OCI-LY7 (cell line): ENCODE data around the gene CCDC127. TPM values are rescaled to one million over a fixed set of nuclear protein-coding genes. Genes with fewer than 3 reads are reported as not detected.
"Not testable (repeated sequence)": the region's sequence is repeated elsewhere in the genome, so short reads cannot be mapped to it uniquely, and the experiment has no call there.

Experiments used
- BruUV-seq: library from RNA; stranded (reverse); fragments of 400-500 nt; replicated peaks from 2 replicates; lab custom pipeline; 2021; lab: Mats Ljungman, UMichigan
- CTCF ChIA-PET: fragments of 300-600 bp; sonication (Branson Sonifier 250); formaldehyde crosslinking; loops from one replicate; lab custom pipeline; 2022; ENCODE audit warnings: antibody characterized with exemption; ENCODE audit not compliant: unreplicated experiment; lab: Charles Lee
- POLR2A ChIA-PET: fragments of 300-600 bp; sonication (Branson Sonifier 250); formaldehyde crosslinking; loops from one replicate; lab custom pipeline; 2022; ENCODE audit warnings: antibody characterized with exemption; lab: Charles Lee
- DNase-seq: peaks from one replicate; pipeline ENCODE4 v3.0.0-alpha.2; 2015; ENCODE audit warnings: low spot score
- H2AFZ ChIP-seq: fragments of 200-600 bp; sonication (generic), shearing (Covaris generic); 2 replicates; pipeline ENCODE4 v1.6.1; 2014; ENCODE audit warnings: mild to moderate bottlenecking, antibody characterized with exemption, low read length, moderate library complexity
- H3K27ac ChIP-seq: fragments of 200-600 bp; sonication (generic); 2 replicates; pipeline ENCODE4 v1.5.1; 2014; ENCODE audit warnings: mixed run types, low read depth, mild to moderate bottlenecking, moderate library complexity, low read length, inconsistent platforms; ENCODE audit not compliant: poor library complexity, severe bottlenecking
- H3K36me3 ChIP-seq: fragments of 200-600 bp; sonication (generic); 2 replicates; pipeline ENCODE4 v1.6.1; 2014; ENCODE audit warnings: mild to moderate bottlenecking, antibody characterized with exemption, low read length, moderate library complexity, mixed read lengths; ENCODE audit not compliant: insufficient read depth
- H3K4me1 ChIP-seq: fragments of 200-600 bp; sonication (generic); 2 replicates; pipeline ENCODE4 v1.5.1; 2014; ENCODE audit warnings: mild to moderate bottlenecking, low read length; ENCODE audit not compliant: insufficient read depth, poor library complexity, severe bottlenecking
- H3K4me2 ChIP-seq: fragments of 200-600 bp; sonication (generic); 2 replicates; pipeline ENCODE4 v1.6.1; 2014; ENCODE audit warnings: mild to moderate bottlenecking, low read length
- H3K4me3 ChIP-seq: fragments of 200-600 bp; sonication (generic); 2 replicates; pipeline ENCODE4 v1.5.1; 2014; ENCODE audit warnings: mild to moderate bottlenecking, low read depth, low read length; ENCODE audit not compliant: poor library complexity, severe bottlenecking
- H3K79me2 ChIP-seq: fragments of 200-600 bp; sonication (generic); 2 replicates; pipeline ENCODE4 v1.6.1; 2016; ENCODE audit warnings: low read depth, mild to moderate bottlenecking, low read length, moderate library complexity, mixed read lengths; ENCODE audit not compliant: insufficient read depth
- H3K9me2 ChIP-seq: fragments of 200-600 bp; sonication (generic); 2 replicates; pipeline ENCODE4 v1.6.1; 2016; ENCODE audit warnings: mild to moderate bottlenecking, low read length, mixed read lengths; ENCODE audit not compliant: insufficient read depth
- H3K9me3 ChIP-seq: fragments of 200-600 bp; sonication (generic); 2 replicates; pipeline ENCODE4 v1.6.1; 2014; ENCODE audit warnings: mild to moderate bottlenecking, mixed run types, low read length, mixed read lengths
- H4K20me1 ChIP-seq: fragments of 200-600 bp; sonication (generic); 2 replicates; pipeline ENCODE4 v1.6.1; 2014; ENCODE audit warnings: mild to moderate bottlenecking, antibody characterized with exemption, low read length, moderate library complexity, mixed read lengths; ENCODE audit not compliant: insufficient read depth
- intact Hi-C: fragments of 100-400 bp; cut with micrococcal nuclease; formaldehyde crosslinking; loops from one replicate; pipeline ENCODE4 v1.10.0; 2022; ENCODE audit not compliant: unreplicated experiment
- total RNA-seq, 2 experiments: library from RNA; depleted of rRNA in 1 of 2; stranded (reverse); fragments of >200 nt in 1 of 2; shearing (Covaris generic) in 1 of 2; gene quantifications; 2 replicates each; pipeline ENCODE4 v1.2.3, GENCODE V29; 2014 to 2022

Gene CCDC127
- total RNA-seq, 2 experiments from 2014 or later = 10.8 to 12.4 TPM

DNA sequence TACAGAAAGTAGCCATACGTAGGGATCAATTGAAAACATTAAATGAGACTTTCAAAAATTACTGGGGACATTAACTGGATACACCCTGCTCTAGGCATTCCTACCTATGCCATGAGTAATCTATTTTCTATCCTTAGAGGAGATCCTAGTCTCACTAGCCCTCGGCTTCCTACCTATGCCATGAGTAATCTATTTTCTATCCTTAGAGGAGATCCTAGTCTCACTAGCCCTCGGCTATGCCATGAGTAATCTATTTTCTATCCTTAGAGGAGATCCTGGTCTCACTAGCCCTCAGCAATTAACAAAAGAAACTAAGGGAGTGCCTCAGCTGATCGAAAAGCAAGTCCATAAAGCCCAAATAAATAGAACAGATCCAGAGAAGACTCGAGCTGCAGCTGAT is 27.8 kb upstream of the CCDC127 start:
- peaks cover 92% of the 10 kb centered on the region for H3K36me3 ChIP-seq
- intact Hi-C loops, H4K20me1 ChIP-seq, H3K4me2 ChIP-seq, H3K79me2 ChIP-seq, H3K4me1 ChIP-seq, H3K27ac ChIP-seq, H3K9me3 ChIP-seq, BruUV-seq, DNase-seq, H3K9me2 ChIP-seq, H2AFZ ChIP-seq, H3K4me3 ChIP-seq, CTCF ChIA-PET: not testable (repeated sequence)
- POLR2A ChIA-PET = interaction anchor here (0.7 kb wide), 1 partner anchor 524 kb away, joined by 5 read pairs; no protein-coding TSS in a partner anchor

GRCh38 chr5:243683-244367 is 25.9 kb upstream of the CCDC127 start:
- H3K4me2 ChIP-seq, H2AFZ ChIP-seq, CTCF ChIA-PET, BruUV-seq, intact Hi-C loops, H3K9me2 ChIP-seq, DNase-seq, H3K4me1 ChIP-seq, H3K4me3 ChIP-seq, H3K27ac ChIP-seq, H3K79me2 ChIP-seq, POLR2A ChIA-PET, H4K20me1 ChIP-seq, H3K9me3 ChIP-seq: not testable (repeated sequence)
- H3K36me3 ChIP-seq = peaks cover 96% of the 10 kb centered on the region

- H3K9me3 ChIP-seq, H3K4me3 ChIP-seq, BruUV-seq, intact Hi-C loops, H2AFZ ChIP-seq, H3K9me2 ChIP-seq, DNase-seq, H3K4me1 ChIP-seq, POLR2A ChIA-PET, H3K27ac ChIP-seq, H4K20me1 ChIP-seq, H3K79me2 ChIP-seq, H3K4me2 ChIP-seq: not testable (repeated sequence)
- CTCF ChIA-PET = interaction anchor here (0.6 kb wide), 1 partner anchor 8 kb away, joined by 6 read pairs; no protein-coding TSS in a partner anchor
- peaks cover 93% of the 10 kb centered on the region for H3K36me3 ChIP-seq
Observed at GRCh38 chr5:241045-241669, 23.2 kb upstream of the CCDC127 start.

DNA sequence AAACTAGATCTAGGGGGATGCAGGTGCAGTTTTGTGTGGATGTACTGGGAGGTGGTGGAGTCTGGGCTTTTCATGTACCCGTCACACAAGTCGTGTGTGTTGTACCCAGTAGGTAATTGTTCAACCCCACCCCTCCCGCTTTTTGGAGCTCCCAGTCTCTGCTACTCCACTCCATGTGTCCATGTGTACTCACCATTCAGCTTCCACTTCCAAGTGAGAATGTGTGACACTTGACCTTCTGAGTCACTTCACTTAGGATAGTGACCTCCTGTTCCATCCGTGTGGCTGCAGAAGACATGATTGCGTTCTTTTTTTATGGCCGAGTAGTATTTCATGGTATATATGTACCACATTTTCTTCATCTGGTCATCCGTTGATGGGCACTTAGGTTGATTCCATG is 22.6 kb upstream of the CCDC127 start:
- H3K27ac ChIP-seq, H3K79me2 ChIP-seq, H2AFZ ChIP-seq, H4K20me1 ChIP-seq, BruUV-seq, H3K9me3 ChIP-seq, DNase-seq, H3K4me1 ChIP-seq, intact Hi-C loops, H3K4me3 ChIP-seq, H3K9me2 ChIP-seq, POLR2A ChIA-PET, H3K4me2 ChIP-seq: not testable (repeated sequence)
- CTCF ChIA-PET = interaction anchor here (0.6 kb wide), 1 partner anchor 8 kb away, joined by 6 read pairs; no protein-coding TSS in a partner anchor
- peaks cover 92% of the 10 kb centered on the region for H3K36me3 ChIP-seq

DNA sequence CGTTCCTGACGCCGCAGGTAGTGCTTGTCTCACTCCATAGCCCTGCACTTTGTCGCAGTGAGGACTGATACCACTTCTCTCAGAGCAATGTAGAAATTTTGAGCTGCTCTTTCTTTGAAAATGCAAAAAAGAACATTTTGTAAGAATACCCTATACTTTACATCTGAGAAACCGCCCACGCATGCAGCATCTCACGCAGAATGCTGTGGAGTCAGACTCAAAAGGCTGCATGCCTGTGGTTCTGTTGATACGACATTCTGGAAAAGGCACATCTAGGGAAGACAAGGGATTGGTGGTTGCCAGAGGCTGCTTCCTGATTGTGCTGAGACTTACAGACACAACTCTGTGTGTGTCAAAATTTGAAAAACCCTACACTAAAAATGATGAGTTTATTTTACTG is 20.0 kb upstream of the CCDC127 start:
- H3K9me3 ChIP-seq, CTCF ChIA-PET, H3K4me2 ChIP-seq, H4K20me1 ChIP-seq, POLR2A ChIA-PET, H3K4me1 ChIP-seq, H3K9me2 ChIP-seq, H3K27ac ChIP-seq, H2AFZ ChIP-seq, DNase-seq, intact Hi-C loops, H3K4me3 ChIP-seq, BruUV-seq, H3K79me2 ChIP-seq: not testable (repeated sequence)
- peaks cover 90% of the 10 kb centered on the region for H3K36me3 ChIP-seq

- intact Hi-C loops, H4K20me1 ChIP-seq, H3K79me2 ChIP-seq, H3K9me2 ChIP-seq, POLR2A ChIA-PET, H3K4me3 ChIP-seq, H2AFZ ChIP-seq, H3K9me3 ChIP-seq, H3K4me2 ChIP-seq, BruUV-seq, H3K27ac ChIP-seq, H3K4me1 ChIP-seq, DNase-seq, CTCF ChIA-PET: not testable (repeated sequence)
- peaks cover 90% of the 10 kb centered on the region for H3K36me3 ChIP-seq
Observed at GRCh38 chr5:235527-235926, 17.6 kb upstream of the CCDC127 start.
